Fibroblast of mammary gland (primary cell): ENCODE data around the gene DAP.

Experiments used
- DNase-seq: peaks from one replicate; pipeline ENCODE4 v3.0.0-alpha.2; 2010; ENCODE audit warnings: low read depth
- H3K4me3 ChIP-seq: 2 replicates; pipeline ENCODE4 v1.5.1; 2011; ENCODE audit warnings: low read depth, mild to moderate bottlenecking, low read length, moderate library complexity; ENCODE audit not compliant: control insufficient read depth
- TF ChIP-seq, protein P1 (sequence below): conservative IDR thresholded peaks from 2 replicates; pipeline ENCODE4 v1.5.1; 2011; ENCODE audit warnings: low read depth, low read length, inconsistent platforms; ENCODE audit not compliant: control insufficient read depth, insufficient read depth

The DAP gene

DNA sequence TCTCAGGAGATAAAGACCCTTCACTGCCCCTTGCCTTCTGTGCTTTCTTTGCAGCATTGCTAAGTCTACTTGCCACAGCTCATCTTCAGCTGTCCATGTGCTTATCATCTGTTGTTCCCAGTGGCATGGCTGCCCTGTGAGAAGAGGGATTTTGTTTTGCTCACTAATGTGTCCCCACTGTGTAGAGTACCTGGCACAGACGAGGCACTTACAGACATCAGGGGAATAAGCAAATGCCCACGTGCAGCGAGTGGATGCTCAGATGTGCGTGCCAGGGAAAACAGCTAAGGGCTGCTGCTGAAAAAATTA is 31.0 kb downstream of the DAP start:
- H3K4me3 ChIP-seq: no peak overlapping the region
- TF ChIP-seq, protein P1, sequence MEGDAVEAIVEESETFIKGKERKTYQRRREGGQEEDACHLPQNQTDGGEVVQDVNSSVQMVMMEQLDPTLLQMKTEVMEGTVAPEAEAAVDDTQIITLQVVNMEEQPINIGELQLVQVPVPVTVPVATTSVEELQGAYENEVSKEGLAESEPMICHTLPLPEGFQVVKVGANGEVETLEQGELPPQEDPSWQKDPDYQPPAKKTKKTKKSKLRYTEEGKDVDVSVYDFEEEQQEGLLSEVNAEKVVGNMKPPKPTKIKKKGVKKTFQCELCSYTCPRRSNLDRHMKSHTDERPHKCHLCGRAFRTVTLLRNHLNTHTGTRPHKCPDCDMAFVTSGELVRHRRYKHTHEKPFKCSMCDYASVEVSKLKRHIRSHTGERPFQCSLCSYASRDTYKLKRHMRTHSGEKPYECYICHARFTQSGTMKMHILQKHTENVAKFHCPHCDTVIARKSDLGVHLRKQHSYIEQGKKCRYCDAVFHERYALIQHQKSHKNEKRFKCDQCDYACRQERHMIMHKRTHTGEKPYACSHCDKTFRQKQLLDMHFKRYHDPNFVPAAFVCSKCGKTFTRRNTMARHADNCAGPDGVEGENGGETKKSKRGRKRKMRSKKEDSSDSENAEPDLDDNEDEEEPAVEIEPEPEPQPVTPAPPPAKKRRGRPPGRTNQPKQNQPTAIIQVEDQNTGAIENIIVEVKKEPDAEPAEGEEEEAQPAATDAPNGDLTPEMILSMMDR: no peak
- DNase-seq: no peak

DNA sequence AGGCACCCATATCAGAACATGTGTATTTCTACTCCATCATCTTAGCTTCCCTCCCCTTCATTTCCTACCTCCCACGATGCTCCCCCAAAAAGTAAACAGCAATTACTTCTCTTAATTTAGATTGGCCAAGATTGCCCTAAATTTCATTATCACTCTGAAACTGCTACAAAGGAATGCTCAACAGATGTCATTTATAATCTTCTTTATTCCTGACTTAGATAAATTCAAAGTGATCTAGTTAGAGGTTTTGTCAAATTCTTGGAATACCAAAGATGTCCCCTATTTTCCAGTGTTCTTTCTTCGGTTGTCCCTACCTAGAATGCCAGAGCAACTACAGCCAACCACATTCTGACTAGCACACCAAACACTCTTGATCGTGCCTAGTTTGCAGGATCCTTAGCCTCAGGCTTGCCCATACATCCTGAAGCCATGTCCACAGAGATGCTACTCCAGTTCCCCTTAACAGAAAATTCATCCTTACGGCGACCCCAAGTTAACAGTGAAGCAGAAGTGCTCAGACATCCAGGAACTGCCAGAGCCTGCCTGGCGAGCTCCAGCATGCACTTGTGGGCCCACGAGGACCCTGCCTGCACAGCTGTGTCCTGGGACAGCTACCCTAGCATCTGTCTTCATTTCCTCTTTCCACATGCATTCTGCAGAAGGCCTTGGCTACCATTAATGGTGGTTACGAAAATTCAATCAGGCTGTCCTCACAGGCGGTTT is 31.6 kb downstream of the DAP start:
- no peak overlapping the region for H3K4me3 ChIP-seq
- TF ChIP-seq, protein P1: no peak
- no peak for DNase-seq

DNA sequence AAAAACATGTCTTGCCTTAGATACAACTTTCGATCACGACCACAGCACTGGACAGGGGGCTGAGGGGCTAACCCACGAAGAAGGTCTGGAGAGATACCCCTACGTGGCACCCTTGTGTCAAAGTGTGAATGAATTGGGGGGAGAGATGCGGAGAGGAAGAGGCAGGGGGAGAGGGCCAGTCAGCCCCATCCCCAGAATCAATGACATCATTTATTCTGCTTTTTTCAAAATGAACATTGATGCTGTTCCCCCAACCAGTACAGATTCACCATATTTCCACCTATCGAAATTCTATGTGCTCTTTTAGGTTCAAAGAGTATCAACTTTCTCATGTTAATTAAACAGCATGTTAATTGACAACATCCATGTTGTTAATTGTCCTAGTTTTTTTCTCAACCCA is 32.4 kb downstream of the DAP start:
- TF ChIP-seq, protein P1: no peak
- no peak for DNase-seq
- H3K4me3 ChIP-seq: no peak overlapping the region

DNA sequence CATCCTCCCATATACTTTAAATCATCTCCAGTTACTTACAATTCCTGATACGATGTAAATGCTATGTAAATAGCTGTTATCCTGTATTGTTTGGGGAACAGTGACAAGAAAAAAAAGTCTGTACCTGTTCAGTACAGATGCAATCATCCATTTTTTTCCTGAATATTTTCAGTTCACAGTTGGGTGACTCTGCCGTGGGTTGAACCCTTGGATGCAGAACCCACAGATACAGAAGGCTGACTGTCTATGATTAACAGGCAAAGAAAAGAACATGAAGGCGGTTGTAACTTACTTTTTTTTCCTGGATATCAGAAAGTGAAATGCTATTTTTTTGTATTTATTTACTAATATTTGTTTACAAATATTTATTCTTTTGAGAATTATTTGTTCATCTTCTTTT is 33.2 kb downstream of the DAP start:
- H3K4me3 ChIP-seq: no peak overlapping the region
- TF ChIP-seq, protein P1: no peak
- DNase-seq: no peak

DNA sequence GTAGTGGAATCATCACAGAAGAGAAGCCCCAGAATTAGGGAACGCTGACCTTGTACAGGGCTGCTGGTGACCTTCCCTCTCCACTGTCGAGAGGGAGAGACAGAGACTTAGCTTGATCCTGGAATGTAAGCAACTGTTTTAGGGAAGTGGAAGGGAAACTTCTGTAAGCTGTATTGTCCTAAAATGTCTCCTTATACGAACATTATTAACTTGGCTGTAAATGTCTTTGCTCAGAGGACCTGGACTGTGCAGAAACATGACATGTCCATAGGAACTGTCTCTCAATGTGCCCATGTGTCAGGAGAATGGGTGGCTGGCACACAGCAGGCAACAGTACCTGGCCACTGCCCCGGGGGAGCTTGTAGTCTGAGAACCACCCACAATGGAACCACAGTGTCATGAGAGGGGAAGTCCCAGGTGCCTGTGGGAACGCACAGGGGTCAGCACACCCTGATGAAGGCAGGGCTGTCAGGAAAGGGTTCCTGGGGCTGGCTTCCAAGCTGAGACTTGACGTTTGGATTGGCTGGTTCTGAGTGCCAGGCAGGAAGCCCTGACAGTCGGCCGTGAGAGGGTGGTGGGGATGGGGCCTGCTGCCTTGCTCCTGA is 34.0 kb downstream of the DAP start:
- no peak for DNase-seq
- TF ChIP-seq, protein P1: no peak
- no peak overlapping the region for H3K4me3 ChIP-seq

DNA sequence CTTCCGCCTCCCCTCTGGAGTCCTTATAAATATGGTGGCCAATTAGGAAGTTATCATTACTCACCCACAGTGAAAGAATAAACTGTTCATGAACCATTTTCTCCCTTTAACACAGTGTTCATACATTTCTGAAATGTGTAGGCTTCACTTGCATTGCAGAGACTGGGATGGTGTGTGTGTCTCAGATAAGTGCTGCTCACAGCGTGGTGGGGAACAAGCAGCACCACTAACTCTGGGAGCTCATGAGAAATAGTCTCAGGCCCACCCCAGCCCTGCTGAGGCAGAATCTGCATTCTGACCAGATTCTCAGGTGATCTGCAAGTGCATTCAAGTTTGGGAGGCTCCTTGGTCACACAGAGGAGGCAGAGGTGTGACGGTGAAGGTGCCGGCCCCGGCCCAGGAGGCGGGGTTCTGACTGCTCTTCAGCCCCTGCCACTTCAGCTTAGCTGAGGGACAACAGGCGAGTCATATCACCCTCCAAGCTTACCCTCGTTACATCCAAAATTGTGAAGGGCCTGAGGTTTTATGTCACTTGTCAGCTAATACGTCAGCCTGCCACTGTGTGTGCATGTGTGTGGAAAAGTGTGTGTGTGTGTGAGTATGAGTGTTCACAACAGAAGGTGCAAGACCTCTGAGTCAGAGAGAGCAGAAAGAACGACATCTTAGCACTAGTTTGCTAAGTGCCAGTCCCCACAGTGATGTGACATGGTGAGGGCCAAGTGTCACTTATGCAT is 34.7 kb downstream of the DAP start:
- DNase-seq: peak; percentile 42
- no peak overlapping the region for H3K4me3 ChIP-seq
- TF ChIP-seq, protein P1: no peak

DNA sequence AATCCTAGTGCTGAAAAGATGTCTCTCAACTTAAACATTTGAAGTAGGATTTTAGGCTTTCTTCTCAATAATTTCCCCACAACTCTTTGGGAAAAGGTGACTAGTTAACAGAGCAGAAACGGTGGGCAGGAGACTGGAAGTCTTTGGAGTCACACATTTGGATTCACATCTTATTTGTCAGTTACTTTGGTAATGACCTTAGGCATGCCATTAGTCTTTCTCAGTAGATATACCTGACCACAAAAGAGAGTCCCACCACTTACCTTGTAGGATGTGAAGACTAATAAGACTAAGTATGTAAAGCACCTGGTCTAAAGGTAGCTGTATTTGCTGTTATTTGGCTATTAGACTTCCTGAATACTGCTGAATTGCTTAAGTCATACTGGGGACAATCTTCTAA is 35.4 kb downstream of the DAP start:
- no peak overlapping the region for H3K4me3 ChIP-seq
- TF ChIP-seq, protein P1: no peak
- DNase-seq: no peak
